ENCODE results near the gene NEUROD2.

- TF ChIP-seq CTCF (IDR thresholded peaks at IDR 0.05) (no peak), POLR2A (IDR thresholded peaks at IDR 0.05) (no peak), POLR2AphosphoS5 (IDR thresholded peaks at IDR 0.05) (no peak)
These were observed 17.6 kb upstream of the NEUROD2 start for GRCh38 chr17:39625198-39625785.
